ENCODE data around the gene LSM4. TPM values are rescaled to one million over a fixed set of nuclear protein-coding genes. Genes with fewer than 3 reads are reported as not detected.
"Not testable (repeated sequence)": the region's sequence is repeated elsewhere in the genome, so short reads cannot be mapped to it uniquely, and the experiment has no call there.

LSM4 gene
- 85.0 TPM for total RNA-seq

- peak; percentile 97 for ATAC-seq
Observed at GRCh38 chr19:18322759-18323460, at the start of gene LSM4. Gene LSM4, minus strand, starts transcription at chr19:18323076. Its CDS starts 56 bp downstream, at chr19:18323020.

DNA sequence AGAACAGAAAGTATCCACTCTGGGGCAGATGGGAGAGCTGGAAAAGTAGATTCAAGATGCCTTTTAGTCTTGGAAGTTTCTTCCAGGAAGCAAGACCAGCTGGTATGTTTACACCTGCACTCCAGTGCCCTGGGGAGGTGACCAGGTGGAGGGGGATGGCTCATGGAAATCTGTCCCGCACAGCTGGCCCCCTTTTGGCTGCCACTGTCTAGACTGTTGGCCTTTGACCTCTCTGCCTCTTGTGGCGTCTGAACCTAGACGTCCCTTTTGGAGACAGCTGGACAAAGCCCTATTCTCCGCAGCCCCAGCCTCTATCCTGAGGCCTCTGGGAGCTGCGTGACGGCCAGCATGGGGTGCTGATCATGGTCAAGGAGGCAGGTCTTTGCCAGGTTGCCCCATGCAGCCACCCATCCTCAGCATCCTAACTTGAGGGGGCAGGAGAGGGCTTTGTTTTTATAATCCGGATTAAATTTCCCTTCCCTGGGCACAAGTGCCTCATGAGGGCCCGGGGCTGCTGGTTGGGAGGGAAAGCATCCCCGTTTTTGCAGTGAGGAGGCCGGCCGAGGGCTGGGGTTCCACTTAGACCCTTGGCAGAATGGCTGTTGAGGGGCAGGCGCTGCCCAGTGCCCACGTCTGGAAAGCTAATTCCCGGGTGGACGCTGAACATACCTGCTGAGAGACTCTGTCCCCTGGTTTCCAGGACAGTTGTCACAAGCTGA, 45.8 kb upstream of the LSM4 start:
- no peak for ATAC-seq

GRCh38 chr19:18366021-18366435, 43.2 kb upstream of the LSM4 start:
- ATAC-seq = peak; percentile 82

DNA sequence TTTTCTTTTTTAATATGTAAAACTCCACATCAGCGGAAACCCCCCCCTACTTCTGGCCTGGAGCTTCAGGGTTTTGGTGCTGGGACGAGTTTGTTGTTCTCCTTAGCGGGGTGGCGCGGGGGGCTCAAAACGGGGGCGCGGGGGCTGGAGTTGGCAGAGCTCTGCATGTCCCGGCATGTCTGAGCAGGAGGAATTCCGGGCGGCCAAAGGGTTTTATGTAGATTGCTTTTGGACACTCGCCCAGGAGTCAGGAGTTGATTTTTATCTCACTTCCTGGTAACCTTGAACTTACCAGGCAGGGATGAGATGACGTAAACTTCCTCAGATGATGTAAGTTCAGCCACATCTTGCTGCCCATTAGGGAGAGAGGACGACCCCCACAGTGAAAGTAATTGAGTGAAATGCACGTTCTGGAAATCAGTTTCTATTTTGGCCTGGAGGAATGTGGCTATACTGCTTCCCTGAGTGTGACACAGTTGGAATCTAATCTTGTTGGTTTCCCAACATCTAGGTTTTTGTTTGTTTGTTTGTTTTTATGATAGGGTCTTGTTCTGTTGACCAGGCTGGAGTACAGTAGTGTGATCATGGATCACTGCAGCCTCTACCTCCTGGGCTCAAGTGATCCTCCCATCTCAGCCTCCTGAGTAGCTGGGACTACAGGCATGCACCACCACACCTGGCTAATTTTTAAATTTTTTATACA, 42.1 kb upstream of the LSM4 start:
- ATAC-seq = peak; percentile 69

GRCh38 chr19:18364277-18364825, 41.5 kb upstream of the LSM4 start:
- ATAC-seq = not testable (repeated sequence)

- ATAC-seq = no peak
Observed at GRCh38 chr19:18363787-18364186, 40.9 kb upstream of the LSM4 start.

DNA sequence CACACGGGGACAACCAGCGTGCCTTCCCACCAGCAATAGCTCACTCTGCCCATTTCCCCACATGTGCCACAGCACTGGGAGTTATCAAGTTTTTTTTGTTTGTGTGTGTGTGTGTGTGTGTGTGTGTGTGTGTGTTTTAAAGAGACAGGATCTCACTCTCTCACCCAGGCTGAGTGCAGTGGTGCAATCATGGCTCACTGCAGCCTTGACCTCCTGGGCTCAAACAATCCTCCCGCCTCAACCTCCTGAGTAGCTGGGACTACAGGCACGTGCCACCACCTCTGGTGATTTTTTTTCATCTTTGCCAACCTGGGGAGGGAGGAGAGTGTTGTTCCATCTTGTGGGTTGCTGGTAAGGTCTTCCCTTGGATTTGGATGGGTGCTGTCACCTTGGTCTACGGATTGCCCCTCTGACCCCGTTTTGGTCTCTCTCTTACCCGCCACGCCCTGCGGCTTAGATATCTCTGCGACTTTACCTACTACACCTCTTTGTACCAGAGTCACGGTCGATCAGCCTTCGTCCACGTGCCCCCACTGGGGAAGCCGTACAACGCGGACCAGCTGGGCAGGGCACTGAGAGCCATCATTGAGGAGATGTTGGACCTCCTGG, 40.2 kb upstream of the LSM4 start:
- no peak for ATAC-seq

DNA sequence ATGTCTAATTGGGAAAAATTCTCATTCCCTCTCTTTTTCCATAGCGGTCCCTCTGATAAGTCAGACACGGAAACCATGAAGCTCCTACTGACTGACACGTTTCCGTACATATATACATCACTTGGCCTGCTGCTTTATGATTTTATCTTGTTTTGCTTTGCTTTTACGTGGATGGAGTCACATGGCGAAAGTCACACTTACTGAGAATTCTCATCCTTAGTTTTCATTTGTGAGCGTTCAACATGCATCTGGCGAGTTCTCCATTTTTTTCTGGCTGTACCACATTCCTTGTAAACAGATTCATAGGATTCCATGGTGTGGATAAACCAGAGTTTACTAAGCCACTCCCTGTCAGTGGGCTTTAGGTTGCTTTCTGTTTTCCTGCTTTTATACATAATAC, 38.8 kb upstream of the LSM4 start:
- no peak for ATAC-seq

DNA sequence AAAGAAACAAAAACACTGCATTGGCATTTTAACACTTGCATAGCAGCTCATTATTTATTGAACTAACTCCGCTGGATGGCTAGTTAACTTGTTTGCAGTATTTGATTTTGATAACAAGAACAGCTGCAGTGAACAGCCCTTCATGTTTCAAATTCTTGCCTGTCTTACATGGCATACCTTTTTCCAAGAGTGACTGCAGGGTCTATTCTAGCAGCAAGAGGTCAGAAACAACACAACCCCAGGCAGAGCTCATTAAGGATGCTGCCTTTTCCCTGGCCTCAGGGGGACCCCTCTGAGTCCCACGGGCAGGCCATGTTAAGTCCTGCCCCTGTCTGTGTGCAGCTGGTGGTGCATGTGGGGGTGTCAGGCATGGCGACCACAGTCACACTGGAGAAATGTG, 34.2 kb upstream of the LSM4 start:
- ATAC-seq = no peak

DNA sequence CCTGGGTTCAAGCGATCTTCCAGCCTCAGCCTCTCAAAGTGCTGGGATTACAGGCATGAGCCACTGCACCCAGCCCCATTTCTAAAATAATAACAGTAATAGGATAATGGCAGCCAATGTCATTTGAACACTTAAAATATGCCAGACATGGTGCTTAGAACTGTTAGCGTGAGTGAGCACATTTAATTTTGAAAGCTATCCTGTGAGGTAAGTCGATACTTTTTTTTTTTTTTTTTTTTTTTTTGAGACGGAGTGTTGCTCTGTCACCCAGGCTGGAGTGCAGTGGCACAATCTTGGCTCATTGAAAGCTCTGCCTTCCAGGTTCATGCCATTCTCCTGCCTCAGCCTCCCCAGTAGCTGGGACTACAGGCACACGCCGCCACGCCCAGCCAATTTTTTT, 31.9 kb upstream of the LSM4 start:
- not testable (repeated sequence) for ATAC-seq

- no peak for ATAC-seq
Observed at GRCh38 chr19:18353378-18354005, 30.6 kb upstream of the LSM4 start.

DNA sequence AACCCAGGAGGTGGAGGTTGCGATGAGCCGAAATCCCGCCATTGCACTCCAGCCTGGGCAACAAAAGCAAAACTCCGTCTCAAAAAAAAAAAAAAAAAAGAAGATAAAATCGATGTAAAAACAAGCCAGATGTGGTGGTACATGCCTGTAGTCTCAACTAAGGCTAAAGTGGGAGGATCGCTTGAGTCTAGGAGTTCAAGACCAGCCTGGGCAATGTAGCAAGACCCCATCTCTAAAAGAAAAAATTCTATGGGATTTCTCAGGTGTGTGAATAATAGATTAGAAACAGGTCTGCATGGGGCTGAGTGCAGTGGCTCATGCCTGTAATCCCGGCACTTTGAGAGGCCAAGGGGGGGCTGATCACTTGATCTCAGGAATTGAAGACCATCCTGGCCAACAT, 28.7 kb upstream of the LSM4 start:
- ATAC-seq = no peak

GRCh38 chr19:18350490-18350889, 27.6 kb upstream of the LSM4 start:
- ATAC-seq = no peak

DNA sequence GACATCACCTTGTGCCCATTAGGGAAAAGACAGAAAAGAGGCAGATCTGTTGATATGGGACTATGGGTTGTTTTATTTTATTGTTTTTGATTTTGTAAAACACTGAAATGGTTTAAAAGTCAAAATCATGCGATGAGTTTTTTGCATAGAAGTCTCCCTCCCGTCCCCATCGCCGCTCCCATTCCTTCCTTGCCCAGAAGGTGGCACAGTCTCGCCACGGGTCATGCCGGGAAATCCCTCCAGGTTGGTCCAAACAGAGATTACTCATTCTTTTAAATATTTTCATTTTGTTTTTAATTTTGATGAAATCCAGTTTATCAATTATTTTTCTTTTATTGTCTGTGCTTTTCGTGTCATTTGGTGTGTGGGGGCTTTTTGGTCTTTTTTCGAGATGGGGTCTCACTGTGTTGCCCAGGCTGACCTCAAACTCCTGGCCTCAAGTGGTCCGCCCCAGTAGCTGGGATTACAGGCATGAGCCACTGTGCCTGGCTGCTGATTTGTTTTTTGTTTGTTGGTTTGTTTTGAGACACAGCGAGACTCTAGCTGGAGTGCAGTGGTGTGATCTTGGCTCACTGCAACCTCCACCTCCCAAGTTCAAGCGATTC, 26.8 kb upstream of the LSM4 start:
- ATAC-seq = peak; percentile 58

DNA sequence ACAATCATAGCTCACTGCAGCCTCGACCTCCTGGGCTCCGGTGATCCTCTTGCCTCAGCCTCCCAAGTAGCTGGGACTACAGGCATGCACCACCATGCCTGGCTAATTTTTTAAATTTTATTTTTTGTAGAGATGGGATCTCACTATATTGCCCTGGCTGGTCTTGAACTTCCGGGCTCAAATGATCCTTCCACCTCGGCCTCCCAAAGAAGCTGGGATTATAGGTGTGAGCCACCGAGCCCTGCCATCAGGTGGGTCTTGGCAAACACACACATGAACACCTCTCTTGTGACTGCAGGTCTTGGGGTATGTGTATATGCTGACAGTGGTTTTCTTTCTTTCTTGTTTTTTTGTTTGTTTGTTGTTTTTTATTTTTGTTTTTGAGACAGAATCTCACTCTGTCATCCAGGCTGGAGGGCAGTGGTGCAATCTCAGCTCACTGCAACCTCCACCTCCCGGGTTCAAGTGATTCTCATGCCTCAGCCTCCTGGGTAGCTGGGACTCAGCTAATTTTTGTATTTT, 26.0 kb upstream of the LSM4 start:
- not testable (repeated sequence) for ATAC-seq

- ATAC-seq = no peak
Observed at GRCh38 chr19:18348171-18348570, 25.3 kb upstream of the LSM4 start.

- peak; percentile 53 for ATAC-seq
Observed at GRCh38 chr19:18346091-18346490, 23.2 kb upstream of the LSM4 start.

DNA sequence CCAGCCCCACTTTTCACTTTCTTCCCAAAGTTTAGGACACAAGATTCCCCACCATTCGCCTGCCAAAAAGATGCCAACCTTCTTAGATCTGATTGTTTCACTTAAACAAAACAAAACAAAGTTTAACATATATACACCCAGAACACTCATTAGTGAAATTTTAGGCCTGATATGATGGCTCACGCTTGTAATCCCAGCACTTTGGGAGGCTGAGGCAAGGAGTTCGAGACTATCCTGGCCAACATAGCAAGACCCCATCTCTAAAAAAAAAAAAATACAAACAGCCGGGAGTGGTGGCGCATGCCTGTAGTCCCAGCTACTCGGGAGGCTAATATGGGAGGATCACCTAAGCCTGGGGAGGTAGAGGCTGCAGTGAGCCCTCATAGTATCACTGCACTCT, 22.4 kb upstream of the LSM4 start:
- ATAC-seq = no peak

DNA sequence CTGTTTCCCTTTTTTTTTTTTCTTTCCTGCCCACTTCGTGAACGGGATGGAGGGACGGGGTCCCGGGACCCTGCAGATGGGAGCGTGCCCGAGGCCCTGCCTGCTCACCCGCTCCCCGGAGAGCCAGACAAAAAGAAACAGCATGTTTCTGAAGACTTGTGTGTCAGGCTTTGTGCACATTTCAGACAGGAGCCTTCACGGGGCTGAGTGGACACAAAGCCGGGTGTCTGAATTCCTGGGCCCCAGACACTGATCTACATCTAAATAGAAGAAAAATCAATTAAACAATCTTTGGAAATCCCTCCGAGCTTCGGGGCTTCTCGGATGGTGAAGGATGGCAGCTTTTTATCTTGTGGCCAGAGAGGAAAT, 21.7 kb upstream of the LSM4 start:
- no peak for ATAC-seq

DNA sequence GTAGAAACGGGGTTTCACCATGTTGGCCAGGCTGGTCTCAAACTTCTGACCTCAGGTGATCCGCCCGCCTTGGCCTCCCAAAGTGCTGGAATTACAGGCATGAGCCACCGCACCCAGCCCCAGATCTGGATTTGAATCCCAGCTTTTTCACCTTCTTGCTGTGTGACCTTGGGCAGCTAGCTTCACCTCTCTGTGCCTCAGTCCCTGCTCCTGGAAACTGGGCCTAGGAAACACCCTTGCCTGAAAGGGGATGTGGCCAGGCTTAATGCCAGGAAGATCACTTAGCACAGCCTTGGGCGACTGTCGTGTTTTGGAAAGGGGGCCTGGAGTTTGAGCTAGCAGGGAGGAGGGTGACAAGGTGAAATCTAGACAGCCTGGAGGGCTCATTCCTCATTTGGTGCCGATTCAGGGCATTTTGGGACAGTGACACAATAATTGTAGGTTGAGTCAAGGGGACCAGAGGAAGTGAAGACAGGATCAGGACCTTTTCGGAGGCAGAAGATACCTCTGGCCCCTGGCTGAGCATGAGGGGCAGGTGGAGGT, 19.3 kb upstream of the LSM4 start:
- ATAC-seq = no peak

Data from esophagus mucosa (tissue), 1 donor.